Gastrocnemius medialis (tissue), 4 donors: ENCODE data around the gene ADPRHL1.

ENCODE experiments used
- POLR2A ChIP-seq, 2 donors: fragments of 450-650 bp; IDR thresholded peaks; one replicate each; pipeline ENCODE4 v1.6.1; 2017; ENCODE audit warnings: antibody characterized with exemption in 2 of 2, mild to moderate bottlenecking in 2 of 2, moderate library complexity in 2 of 2
- TF ChIP-seq, protein P1 (sequence below), 5 experiments: fragments of 450-650 bp in 3 of 5; fragments of 200-600 bp in 2 of 5; sonication (generic) in 2 of 5; IDR thresholded peaks in 4 of 5; conservative IDR thresholded peaks in 1 of 5; 1 replicate in 4 of 5; 2 replicates in 1 of 5; pipeline ENCODE4 v1.5.1; 2016 to 2019; ENCODE audit warnings: antibody characterized with exemption in 5 of 5, mild to moderate bottlenecking in 3 of 5, moderate library complexity in 3 of 5

DNA sequence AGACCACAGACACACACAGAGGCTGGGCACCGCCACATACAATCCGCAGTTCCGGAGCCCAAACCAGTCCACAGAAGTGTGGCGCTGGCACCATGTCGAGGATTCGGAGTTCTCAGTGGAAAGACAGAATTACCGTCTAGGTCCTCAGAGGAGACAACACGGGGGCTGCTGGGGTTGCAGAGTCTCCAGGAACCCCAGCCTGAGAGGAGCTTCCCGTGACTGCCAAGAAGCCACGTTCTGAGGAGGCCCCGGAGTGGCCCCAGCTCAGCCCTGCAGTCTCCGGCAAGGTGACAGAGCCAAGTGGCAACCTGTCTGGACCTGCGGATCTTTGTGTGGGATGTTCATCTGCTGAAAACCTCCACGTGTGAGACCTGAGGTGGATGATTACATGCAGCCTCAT is 7.3 kb upstream of the ADPRHL1 start:
- no peak for TF ChIP-seq POLR2A (IDR thresholded peaks at IDR 0.05)
- TF ChIP-seq, protein P1, sequence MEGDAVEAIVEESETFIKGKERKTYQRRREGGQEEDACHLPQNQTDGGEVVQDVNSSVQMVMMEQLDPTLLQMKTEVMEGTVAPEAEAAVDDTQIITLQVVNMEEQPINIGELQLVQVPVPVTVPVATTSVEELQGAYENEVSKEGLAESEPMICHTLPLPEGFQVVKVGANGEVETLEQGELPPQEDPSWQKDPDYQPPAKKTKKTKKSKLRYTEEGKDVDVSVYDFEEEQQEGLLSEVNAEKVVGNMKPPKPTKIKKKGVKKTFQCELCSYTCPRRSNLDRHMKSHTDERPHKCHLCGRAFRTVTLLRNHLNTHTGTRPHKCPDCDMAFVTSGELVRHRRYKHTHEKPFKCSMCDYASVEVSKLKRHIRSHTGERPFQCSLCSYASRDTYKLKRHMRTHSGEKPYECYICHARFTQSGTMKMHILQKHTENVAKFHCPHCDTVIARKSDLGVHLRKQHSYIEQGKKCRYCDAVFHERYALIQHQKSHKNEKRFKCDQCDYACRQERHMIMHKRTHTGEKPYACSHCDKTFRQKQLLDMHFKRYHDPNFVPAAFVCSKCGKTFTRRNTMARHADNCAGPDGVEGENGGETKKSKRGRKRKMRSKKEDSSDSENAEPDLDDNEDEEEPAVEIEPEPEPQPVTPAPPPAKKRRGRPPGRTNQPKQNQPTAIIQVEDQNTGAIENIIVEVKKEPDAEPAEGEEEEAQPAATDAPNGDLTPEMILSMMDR (IDR thresholded peaks at IDR 0.05 in 4 of 5, conservative IDR thresholded peaks at IDR 0.05 in 1 of 5) = no peak
